Measurements from ENCODE around the gene PBX1.

The PBX1 gene

GRCh38 chr1:164720440-164721227, 161.7 kb downstream of the PBX1 start:
- DNase-seq (ENCODE audit: low spot score) = no peak

- no peak for DNase-seq (ENCODE audit: low spot score)
Observed at GRCh38 chr1:164721228-164721496, 162.2 kb downstream of the PBX1 start.

- DNase-seq (ENCODE audit: low spot score) = peak; percentile 70
Observed at GRCh38 chr1:164723296-164723798, 164.4 kb downstream of the PBX1 start.

GRCh38 chr1:164725401-164725800, 166.4 kb downstream of the PBX1 start:
- no peak for DNase-seq (ENCODE audit: low spot score)

- no peak for DNase-seq (ENCODE audit: low spot score)
Observed at GRCh38 chr1:164726235-164726634, 167.3 kb downstream of the PBX1 start.

- DNase-seq (ENCODE audit: low spot score) = no peak
Observed at GRCh38 chr1:164728719-164729118, 169.7 kb downstream of the PBX1 start.

GRCh38 chr1:164731161-164731876, 172.3 kb downstream of the PBX1 start:
- no peak for DNase-seq (ENCODE audit: low spot score)

GRCh38 chr1:164733070-164733469, 174.1 kb downstream of the PBX1 start:
- DNase-seq (ENCODE audit: low spot score) = no peak

GRCh38 chr1:164733734-164734133, 174.8 kb downstream of the PBX1 start:
- no peak for DNase-seq (ENCODE audit: low spot score)

GRCh38 chr1:164735315-164736052, 176.5 kb downstream of the PBX1 start:
- DNase-seq (ENCODE audit: low spot score) = peak; percentile 95

GRCh38 chr1:164736137-164736536, 177.2 kb downstream of the PBX1 start:
- DNase-seq (ENCODE audit: low spot score) = no peak

GRCh38 chr1:164739189-164739588, 180.2 kb downstream of the PBX1 start:
- DNase-seq (ENCODE audit: low spot score) = no peak

- DNase-seq (ENCODE audit: low spot score) = no peak
Observed at GRCh38 chr1:164740000-164740526, 181.1 kb downstream of the PBX1 start.

- no peak for DNase-seq (ENCODE audit: low spot score)
Observed at GRCh38 chr1:164742745-164743144, 183.8 kb downstream of the PBX1 start.

GRCh38 chr1:164743976-164744375, 185.0 kb downstream of the PBX1 start:
- DNase-seq (ENCODE audit: low spot score) = no peak

- no peak for DNase-seq (ENCODE audit: low spot score)
Observed at GRCh38 chr1:164745736-164746135, 186.8 kb downstream of the PBX1 start.

- no peak for DNase-seq (ENCODE audit: low spot score)
Observed at GRCh38 chr1:164746632-164747031, 187.6 kb downstream of the PBX1 start.

GRCh38 chr1:164748253-164748899, 189.4 kb downstream of the PBX1 start:
- no peak for DNase-seq (ENCODE audit: low spot score)

GRCh38 chr1:164753521-164754077, 194.6 kb downstream of the PBX1 start:
- no peak for DNase-seq (ENCODE audit: low spot score)

GRCh38 chr1:164754088-164754600, 195.2 kb downstream of the PBX1 start:
- peak; percentile 63 for DNase-seq (ENCODE audit: low spot score)

GRCh38 chr1:164755690-164756089, 196.7 kb downstream of the PBX1 start:
- DNase-seq (ENCODE audit: low spot score) = no peak
